ENCODE measurements around the gene NSFL1C. TPM values are rescaled to one million over a fixed set of nuclear protein-coding genes. Genes with fewer than 3 reads are reported as not detected.

NSFL1C gene
- total RNA-seq, 1 experiment from 2014 or later = 76.1 TPM

DNA sequence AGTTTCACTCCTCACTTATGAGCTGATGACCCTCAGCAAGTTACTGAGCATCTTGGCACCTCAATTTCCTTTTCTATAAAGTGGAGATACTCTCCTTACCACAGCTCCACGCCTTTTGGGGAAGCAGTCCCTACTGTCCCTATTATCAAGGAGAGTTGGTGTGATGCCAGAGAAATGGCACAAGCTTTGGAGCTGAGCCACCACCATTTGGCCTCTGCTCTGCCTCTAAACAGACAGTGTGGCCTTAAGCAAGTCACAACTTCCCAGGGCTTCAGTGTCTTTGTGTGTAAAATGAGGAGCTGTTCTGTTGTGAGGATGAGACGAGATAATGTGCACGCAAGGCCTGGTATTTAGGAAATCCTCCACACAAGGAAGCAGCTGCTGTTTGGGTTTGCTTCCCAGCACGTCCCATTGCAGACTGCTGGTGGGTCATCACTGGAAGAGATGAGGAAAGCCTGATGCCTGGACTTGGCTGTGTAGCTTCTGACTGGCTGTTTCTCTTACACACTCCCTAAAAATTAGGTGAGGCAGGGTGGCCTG is 18.5 kb downstream of the NSFL1C start:
- TF ChIP-seq, protein P1, sequence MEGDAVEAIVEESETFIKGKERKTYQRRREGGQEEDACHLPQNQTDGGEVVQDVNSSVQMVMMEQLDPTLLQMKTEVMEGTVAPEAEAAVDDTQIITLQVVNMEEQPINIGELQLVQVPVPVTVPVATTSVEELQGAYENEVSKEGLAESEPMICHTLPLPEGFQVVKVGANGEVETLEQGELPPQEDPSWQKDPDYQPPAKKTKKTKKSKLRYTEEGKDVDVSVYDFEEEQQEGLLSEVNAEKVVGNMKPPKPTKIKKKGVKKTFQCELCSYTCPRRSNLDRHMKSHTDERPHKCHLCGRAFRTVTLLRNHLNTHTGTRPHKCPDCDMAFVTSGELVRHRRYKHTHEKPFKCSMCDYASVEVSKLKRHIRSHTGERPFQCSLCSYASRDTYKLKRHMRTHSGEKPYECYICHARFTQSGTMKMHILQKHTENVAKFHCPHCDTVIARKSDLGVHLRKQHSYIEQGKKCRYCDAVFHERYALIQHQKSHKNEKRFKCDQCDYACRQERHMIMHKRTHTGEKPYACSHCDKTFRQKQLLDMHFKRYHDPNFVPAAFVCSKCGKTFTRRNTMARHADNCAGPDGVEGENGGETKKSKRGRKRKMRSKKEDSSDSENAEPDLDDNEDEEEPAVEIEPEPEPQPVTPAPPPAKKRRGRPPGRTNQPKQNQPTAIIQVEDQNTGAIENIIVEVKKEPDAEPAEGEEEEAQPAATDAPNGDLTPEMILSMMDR (IDR thresholded peaks at IDR 0.05; ENCODE audit: unreplicated experiment) = no peak
- Mint-ChIP-seq H3K27ac (ENCODE audit: low read depth, unreplicated experiment) (no peak overlapping the region), H3K36me3 (ENCODE audit: insufficient read depth, unreplicated experiment) (peaks cover 78% of the 10 kb centered on the region), H3K9me3 (ENCODE audit: unreplicated experiment) (no peaks in the 10 kb centered on the region), H3K4me1 (ENCODE audit: insufficient read depth, unreplicated experiment) (no peaks in the 10 kb centered on the region), H3K27me3 (ENCODE audit: insufficient read depth, unreplicated experiment) (no peaks in the 10 kb centered on the region), H3K4me3 (ENCODE audit: unreplicated experiment) (no peak overlapping the region)
- no TSS peak for BruUV-seq (replicated peaks)
- no peak for DNase-seq (ENCODE audit: unreplicated experiment)
- ChIA-PET CTCF (interaction anchor here (0.6 to 7.1 kb wide), 11 partner anchors 11 to 136 kb away, joined by 3 to 90 read pairs (median 4); partner anchors contain the start of gene NSFL1C), POLR2A (interaction anchor here (0.6 to 2.0 kb wide), 8 partner anchors 9 to 201 kb away, joined by 3 to 6 read pairs (median 4); no protein-coding TSS in a partner anchor)
- intact Hi-C loops (cut with micrococcal nuclease) = no loop called here

DNA sequence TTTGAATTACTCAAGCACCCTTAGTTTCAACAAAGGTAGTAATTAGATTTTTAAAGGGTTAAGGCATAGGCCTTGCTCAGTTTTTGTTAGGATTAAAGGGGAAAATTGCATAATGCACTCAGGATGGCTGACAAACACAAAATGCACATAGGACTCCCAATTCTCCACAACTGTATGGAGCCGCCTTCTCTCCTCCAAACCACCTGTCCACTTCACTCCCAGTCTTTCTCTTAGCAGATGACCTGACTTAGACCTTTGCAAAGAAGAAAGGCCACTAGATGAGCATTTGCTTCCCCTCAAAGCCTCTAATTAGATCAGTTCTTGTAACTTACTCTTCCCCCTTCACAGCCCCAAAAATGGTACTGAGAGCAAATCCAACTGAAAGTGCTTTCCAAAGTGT is 20.1 kb downstream of the NSFL1C start:
- TF ChIP-seq, protein P1 (IDR thresholded peaks at IDR 0.05; ENCODE audit: unreplicated experiment) = no peak
- H3K4me3 Mint-ChIP-seq (ENCODE audit: unreplicated experiment) = no peak overlapping the region
- peaks cover 75% of the 10 kb centered on the region for H3K36me3 Mint-ChIP-seq (ENCODE audit: insufficient read depth, unreplicated experiment)
- no peak overlapping the region for H3K27ac Mint-ChIP-seq (ENCODE audit: low read depth, unreplicated experiment)
- no TSS peak for BruUV-seq (replicated peaks)
- intact Hi-C loops (cut with micrococcal nuclease) = no loop called here
- DNase-seq (ENCODE audit: unreplicated experiment) = no peak
- no peaks in the 10 kb centered on the region for H3K27me3 Mint-ChIP-seq (ENCODE audit: insufficient read depth, unreplicated experiment)
- no peaks in the 10 kb centered on the region for H3K9me3 Mint-ChIP-seq (ENCODE audit: unreplicated experiment)
- ChIA-PET POLR2A (interaction anchor here (0.7 to 1.2 kb wide), 4 partner anchors 8 to 117 kb away, joined by 3 to 5 read pairs (median 4); no protein-coding TSS in a partner anchor), CTCF (interaction anchor here (0.6 to 7.1 kb wide), 5 partner anchors 10 to 58 kb away, joined by 3 to 90 read pairs (median 8); no protein-coding TSS in a partner anchor)
- no peaks in the 10 kb centered on the region for H3K4me1 Mint-ChIP-seq (ENCODE audit: insufficient read depth, unreplicated experiment)

DNA sequence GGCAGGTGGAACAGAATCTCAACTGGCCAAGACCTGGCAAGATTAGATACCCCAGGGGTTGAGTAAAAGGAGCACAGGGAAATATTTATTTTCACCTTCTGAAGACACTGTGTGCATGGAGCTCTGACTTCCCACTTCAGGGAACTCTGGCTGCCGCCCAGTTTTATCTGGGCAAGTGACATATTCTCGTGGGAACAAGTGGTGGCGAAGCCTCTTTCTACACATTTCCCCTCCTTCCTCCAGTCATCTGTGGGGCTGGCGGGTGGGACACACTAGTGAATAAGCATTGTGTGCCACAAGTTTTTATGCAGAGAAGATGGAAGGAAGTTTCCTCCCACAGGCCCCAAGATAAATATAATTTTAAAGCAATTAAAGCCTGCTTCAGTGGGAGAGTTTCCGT is 23.6 kb downstream of the NSFL1C start:
- no peak overlapping the region for H3K4me3 Mint-ChIP-seq (ENCODE audit: unreplicated experiment)
- no peak overlapping the region for H3K27ac Mint-ChIP-seq (ENCODE audit: low read depth, unreplicated experiment)
- no peaks in the 10 kb centered on the region for H3K4me1 Mint-ChIP-seq (ENCODE audit: insufficient read depth, unreplicated experiment)
- BruUV-seq (replicated peaks) = no TSS peak
- intact Hi-C loops (cut with micrococcal nuclease) = no loop called here
- TF ChIP-seq, protein P1 (IDR thresholded peaks at IDR 0.05; ENCODE audit: unreplicated experiment) = no peak
- ChIA-PET CTCF (interaction anchor here (0.6 to 1.7 kb wide), 5 partner anchors 23 to 130 kb away, joined by 3 to 8 read pairs (median 4); no protein-coding TSS in a partner anchor), POLR2A (interaction anchor here (0.5 to 1.6 kb wide), 2 partner anchors 61 to 145 kb away, joined by 4 read pairs; no protein-coding TSS in a partner anchor)
- no peaks in the 10 kb centered on the region for H3K27me3 Mint-ChIP-seq (ENCODE audit: insufficient read depth, unreplicated experiment)
- DNase-seq (ENCODE audit: unreplicated experiment) = no peak
- H3K36me3 Mint-ChIP-seq (ENCODE audit: insufficient read depth, unreplicated experiment) = peaks cover 48% of the 10 kb centered on the region
- H3K9me3 Mint-ChIP-seq (ENCODE audit: unreplicated experiment) = no peaks in the 10 kb centered on the region

DNA sequence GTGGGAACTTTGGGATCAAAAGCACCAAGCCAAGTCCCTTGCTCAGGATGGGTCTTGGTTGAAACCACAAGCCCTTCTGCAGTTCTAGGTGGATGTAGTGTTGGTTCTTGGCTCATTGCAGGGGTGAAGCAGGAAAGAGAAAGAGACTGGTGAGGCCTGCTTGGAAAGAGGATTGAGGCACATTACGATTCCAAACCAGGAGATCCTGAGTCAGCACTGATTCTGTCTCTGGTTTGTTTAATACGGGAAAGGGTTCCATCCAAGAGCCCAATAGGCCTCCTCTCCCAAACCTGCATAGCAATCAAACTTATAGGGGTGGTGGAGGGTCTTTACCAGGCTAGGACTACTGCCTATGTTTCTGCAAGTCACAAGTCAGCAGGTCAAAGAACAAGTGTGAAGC is 24.3 kb downstream of the NSFL1C start:
- BruUV-seq (replicated peaks) = no TSS peak
- H3K36me3 Mint-ChIP-seq (ENCODE audit: insufficient read depth, unreplicated experiment) = peaks cover 40% of the 10 kb centered on the region
- ChIA-PET CTCF (no interaction called here), POLR2A (interaction anchor here (1.6 kb wide), 1 partner anchor 61 kb away, joined by 4 read pairs; no protein-coding TSS in a partner anchor)
- no peak for DNase-seq (ENCODE audit: unreplicated experiment)
- no peaks in the 10 kb centered on the region for H3K9me3 Mint-ChIP-seq (ENCODE audit: unreplicated experiment)
- no peak overlapping the region for H3K27ac Mint-ChIP-seq (ENCODE audit: low read depth, unreplicated experiment)
- intact Hi-C loops (cut with micrococcal nuclease) = no loop called here
- H3K27me3 Mint-ChIP-seq (ENCODE audit: insufficient read depth, unreplicated experiment) = no peaks in the 10 kb centered on the region
- TF ChIP-seq, protein P1 (IDR thresholded peaks at IDR 0.05; ENCODE audit: unreplicated experiment) = no peak
- no peak overlapping the region for H3K4me3 Mint-ChIP-seq (ENCODE audit: unreplicated experiment)
- no peaks in the 10 kb centered on the region for H3K4me1 Mint-ChIP-seq (ENCODE audit: insufficient read depth, unreplicated experiment)

Data from MCF 10A (cell line).